Spleen (tissue), 7 donors: Measurements from ENCODE around the gene KIF6.

Source experiments
- CTCF ChIP-seq, 11 experiments: fragments of 200-600 bp in 7 of 11; fragments of 450-650 bp in 4 of 11; sonication (generic) in 4 of 11; IDR thresholded peaks in 8 of 11; conservative IDR thresholded peaks in 3 of 11; 1 replicate in 7 of 11; 2 replicates in 4 of 11; pipeline versions ENCODE4 v1.4.0 to v1.8.0; 2016 to 2021; ENCODE audit warnings: antibody characterized with exemption in 11 of 11, inconsistent platforms in 4 of 11, mild to moderate bottlenecking in 1 of 11
- POLR2A ChIP-seq, 3 donors: fragments of 450-650 bp; IDR thresholded peaks; one replicate each; pipeline ENCODE4 v1.5.1; 2017; ENCODE audit warnings: antibody characterized with exemption in 3 of 3, mild to moderate bottlenecking in 1 of 3
- POLR2AphosphoS5 ChIP-seq, 3 donors: sonication (generic); formaldehyde crosslinking; IDR thresholded peaks; one replicate each; pipeline ENCODE4 v1.5.1; 2017; ENCODE audit warnings: antibody characterized with exemption in 3 of 3
- donor health status: DM: no; HTN: no; CAD: no; lungs with moderate emphysema.
- donor health status: DM: no; HTN: no; CAD: no.
- donor health status: DM: no; HTN: no; CAD: no.

GRCh38 chr6:39404312-39404711, 320.9 kb downstream of the KIF6 start:
- TF ChIP-seq CTCF (IDR thresholded peaks at IDR 0.05 in 8 of 11, conservative IDR thresholded peaks at IDR 0.05 in 3 of 11) (no peak), POLR2A (IDR thresholded peaks at IDR 0.05) (no peak), POLR2AphosphoS5 (IDR thresholded peaks at IDR 0.05) (no peak)
